Brain microvascular endothelial cell (primary cell): ENCODE measurements around the gene MARVELD3.
"Not testable (repeated sequence)": the region's sequence is repeated elsewhere in the genome, so short reads cannot be mapped to it uniquely, and the experiment has no call there.

ENCODE experiments used
- DNase-seq: peaks from one replicate; pipeline ENCODE4 v3.0.0-alpha.2; 2020
- H3K27ac ChIP-seq: fragments of 250-450 bp; sonication (Bioruptor Pico); 2 replicates; pipeline ENCODE4 v1.5.1; 2020; ENCODE audit warnings: mild to moderate bottlenecking, moderate library complexity
- H3K27me3 ChIP-seq: fragments of 250-450 bp; sonication (Bioruptor Pico); replicated peaks from 2 replicates; pipeline ENCODE4 v1.5.1; 2020; ENCODE audit warnings: mild to moderate bottlenecking
- H3K36me3 ChIP-seq: fragments of 250-450 bp; sonication (Bioruptor Pico); replicated peaks from 2 replicates; pipeline ENCODE4 v1.5.1; 2020; ENCODE audit warnings: mild to moderate bottlenecking
- H3K4me3 ChIP-seq: 2 replicates; pipeline ENCODE4 v1.5.1; 2011; ENCODE audit warnings: low read depth, mild to moderate bottlenecking, control low read depth, low read length, moderate library complexity
- CTCF ChIP-seq: IDR thresholded peaks from 2 replicates; pipeline ENCODE4 v1.5.1; 2011; ENCODE audit warnings: low read depth, mild to moderate bottlenecking, moderate library complexity, low read length, control low read depth, inconsistent platforms; ENCODE audit errors: missing control alignments
- in situ Hi-C: cut with HindIII; loops from 2 replicates; pipeline ENCODE4 v1.10.0; 2017; ENCODE audit warnings: low sequenced_read_pairs, low pct_ligation_motif_present

Gene MARVELD3

GRCh38 chr16:71590584-71590983 lies 35.4 kb upstream of the MARVELD3 start:
- DNase-seq = no peak
- TF ChIP-seq CTCF = no peak
- no peaks in the 10 kb centered on the region for H3K27me3 ChIP-seq
- in situ Hi-C loops = no loop called here
- no peaks in the 10 kb centered on the region for H3K36me3 ChIP-seq
- no peak overlapping the region for H3K4me3 ChIP-seq
- H3K27ac ChIP-seq = no peak overlapping the region

- in situ Hi-C loops = no loop called here
- Histone ChIP-seq H3K27me3 (no peaks in the 10 kb centered on the region), H3K27ac (no peak overlapping the region), H3K36me3 (no peaks in the 10 kb centered on the region), H3K4me3 (no peak overlapping the region)
- DNase-seq = no peak
- no peak for TF ChIP-seq CTCF
Observed at GRCh38 chr16:71591917-71592316, 34.1 kb upstream of the MARVELD3 start.

GRCh38 chr16:71593048-71593999 lies 32.7 kb upstream of the MARVELD3 start:
- no peak for TF ChIP-seq CTCF
- Histone ChIP-seq H3K4me3 (no peak overlapping the region), H3K27ac (no peak overlapping the region), H3K27me3 (no peaks in the 10 kb centered on the region), H3K36me3 (no peaks in the 10 kb centered on the region)
- in situ Hi-C loops = no loop called here
- no peak for DNase-seq

GRCh38 chr16:71594000-71594646 lies 31.9 kb upstream of the MARVELD3 start:
- Histone ChIP-seq H3K4me3 (no peak overlapping the region), H3K27ac (no peak overlapping the region), H3K36me3 (no peaks in the 10 kb centered on the region), H3K27me3 (no peaks in the 10 kb centered on the region)
- in situ Hi-C loops = no loop called here
- TF ChIP-seq CTCF = no peak
- DNase-seq = no peak

- DNase-seq, in situ Hi-C loops, H3K27me3 ChIP-seq, H3K27ac ChIP-seq, H3K36me3 ChIP-seq, H3K4me3 ChIP-seq: not testable (repeated sequence)
Observed at GRCh38 chr16:71595340-71595826, 30.6 kb upstream of the MARVELD3 start.

- DNase-seq, H3K27me3 ChIP-seq, in situ Hi-C loops, H3K27ac ChIP-seq, H3K36me3 ChIP-seq, H3K4me3 ChIP-seq: not testable (repeated sequence)
Observed at GRCh38 chr16:71598426-71598825, 27.6 kb upstream of the MARVELD3 start.
